ENCODE results near the gene LRRC8B.
"Not testable (repeated sequence)": the region's sequence is repeated elsewhere in the genome, so short reads cannot be mapped to it uniquely, and the experiment has no call there.

The LRRC8B gene

GRCh38 chr1:89524369-89525168 is at the start of gene LRRC8B:
TSS of gene LRRC8B (plus strand) at chr1:89524829. CDS start at chr1:89582651, 57,822 bp downstream.
- DNase-seq (ENCODE audit: low read depth), result peak; percentile 36

- no peak for DNase-seq (ENCODE audit: low read depth)
Observed at GRCh38 chr1:89475269-89475668, 49.4 kb upstream of the LRRC8B start.

- no peak for DNase-seq (ENCODE audit: low read depth)
Observed at GRCh38 chr1:89476072-89476471, 48.6 kb upstream of the LRRC8B start.

GRCh38 chr1:89483010-89483756 is 41.4 kb upstream of the LRRC8B start:
- DNase-seq (ENCODE audit: low read depth), result peak; percentile 51

- no peak for DNase-seq (ENCODE audit: low read depth)
Observed at GRCh38 chr1:89483757-89484077, 40.9 kb upstream of the LRRC8B start.

- DNase-seq (ENCODE audit: low read depth), result no peak
Observed at GRCh38 chr1:89484092-89485038, 40.3 kb upstream of the LRRC8B start.

- no peak for DNase-seq (ENCODE audit: low read depth)
Observed at GRCh38 chr1:89487972-89488371, 36.7 kb upstream of the LRRC8B start.

- DNase-seq (ENCODE audit: low read depth), result peak; percentile 5
Observed at GRCh38 chr1:89489047-89489729, 35.4 kb upstream of the LRRC8B start.

- DNase-seq (ENCODE audit: low read depth), result no peak
Observed at GRCh38 chr1:89490389-89490788, 34.2 kb upstream of the LRRC8B start.

- no peak for DNase-seq (ENCODE audit: low read depth)
Observed at GRCh38 chr1:89499320-89499719, 25.3 kb upstream of the LRRC8B start.

- no peak for DNase-seq (ENCODE audit: low read depth)
Observed at GRCh38 chr1:89502042-89502441, 22.6 kb upstream of the LRRC8B start.

GRCh38 chr1:89502895-89503294 is 21.7 kb upstream of the LRRC8B start:
- no peak for DNase-seq (ENCODE audit: low read depth)

GRCh38 chr1:89503690-89504089 is 20.9 kb upstream of the LRRC8B start:
- DNase-seq (ENCODE audit: low read depth), result no peak

- DNase-seq (ENCODE audit: low read depth), result not testable (repeated sequence)
Observed at GRCh38 chr1:89510061-89510460, 14.6 kb upstream of the LRRC8B start.

GRCh38 chr1:89512996-89513720 is 11.5 kb upstream of the LRRC8B start:
- DNase-seq (ENCODE audit: low read depth), result no peak

GRCh38 chr1:89516055-89516454 is 8.6 kb upstream of the LRRC8B start:
- DNase-seq (ENCODE audit: low read depth), result peak; percentile 37

- DNase-seq (ENCODE audit: low read depth), result no peak
Observed at GRCh38 chr1:89518221-89518631, 6.4 kb upstream of the LRRC8B start.

- no peak for DNase-seq (ENCODE audit: low read depth)
Observed at GRCh38 chr1:89519779-89520358, 4.8 kb upstream of the LRRC8B start.

GRCh38 chr1:89521977-89522376 is 2.7 kb upstream of the LRRC8B start:
- DNase-seq (ENCODE audit: low read depth), result not testable (repeated sequence)

GRCh38 chr1:89523572-89524368 is 859 bp upstream of the LRRC8B start:
- DNase-seq (ENCODE audit: low read depth), result no peak
